Liver (tissue), 9 donors: ENCODE results near the gene ADH4. TPM values are rescaled to one million over a fixed set of nuclear protein-coding genes. Genes with fewer than 3 reads are reported as not detected.

ENCODE experiments used
- DNase-seq: peaks from one replicate; pipeline ENCODE4 v3.0.0-alpha.2; 2017; ENCODE audit warnings: low spot score
- H3K27ac ChIP-seq, 2 donors: one replicate each; pipeline ENCODE4 v1.7.0; 2013; ENCODE audit warnings: inconsistent platforms in 2 of 2, low read length in 2 of 2, control low read depth in 1 of 2, low read depth in 1 of 2, mild to moderate bottlenecking in 1 of 2
- H3K27me3 ChIP-seq, 4 donors: one replicate each; pipeline versions ENCODE4 v1.6.1 to v1.7.0; 2013; ENCODE audit warnings: low read length in 3 of 4, inconsistent platforms in 1 of 4, mild to moderate bottlenecking in 1 of 4, moderate library complexity in 1 of 4; ENCODE audit not compliant: control insufficient read depth in 4 of 4, insufficient read depth in 4 of 4
- H3K36me3 ChIP-seq, 4 donors: one replicate each; pipeline versions ENCODE4 v1.6.1 to v1.7.0; 2013; ENCODE audit warnings: low read length in 3 of 4, mild to moderate bottlenecking in 3 of 4, low read depth in 1 of 4, moderate library complexity in 1 of 4; ENCODE audit not compliant: control insufficient read depth in 4 of 4, insufficient read depth in 3 of 4
- H3K4me1 ChIP-seq, 4 donors: one replicate each; pipeline versions ENCODE4 v1.6.1 to v1.7.0; 2013; ENCODE audit warnings: low read length in 3 of 4, mild to moderate bottlenecking in 3 of 4, moderate library complexity in 1 of 4; ENCODE audit not compliant: control insufficient read depth in 4 of 4, insufficient read depth in 4 of 4
- H3K4me3 ChIP-seq, 3 donors: one replicate each; pipeline versions ENCODE4 v1.6.1 to v1.7.0; 2013; ENCODE audit warnings: low read length in 3 of 3, control low read depth in 1 of 3, low read depth in 1 of 3, mild to moderate bottlenecking in 1 of 3
- H3K9ac ChIP-seq, 2 donors: one replicate each; pipeline ENCODE4 v1.7.0; 2013; ENCODE audit warnings: low read length in 2 of 2, mild to moderate bottlenecking in 2 of 2, moderate library complexity in 2 of 2, control low read depth in 1 of 2, low read depth in 1 of 2
- H3K9me3 ChIP-seq, 4 donors: one replicate each; pipeline versions ENCODE4 v1.6.1 to v1.7.0; 2013; ENCODE audit warnings: low read length in 3 of 4; ENCODE audit not compliant: control insufficient read depth in 4 of 4
- ATF3 ChIP-seq: IDR thresholded peaks from 2 replicates; pipeline ENCODE4 v1.6.1; 2016; ENCODE audit warnings: antibody characterized with exemption
- CTCF ChIP-seq: fragments of 150-350 bp; IDR thresholded peaks from 2 replicates; pipeline ENCODE4 v1.5.1; 2017; ENCODE audit warnings: improper control_type of control experiment, low read depth, low read length; ENCODE audit not compliant: missing input control
- EGR1 ChIP-seq, 2 donors: IDR thresholded peaks; 2 replicates each; pipeline ENCODE4 v1.6.1; 2016 to 2018; ENCODE audit warnings: antibody characterized with exemption in 2 of 2, low read depth in 2 of 2
- FOXA1 ChIP-seq: IDR thresholded peaks from 2 replicates; pipeline ENCODE4 v1.6.1; 2016; ENCODE audit warnings: antibody characterized with exemption
- FOXA2 ChIP-seq: IDR thresholded peaks from 2 replicates; pipeline ENCODE4 v1.6.1; 2016; ENCODE audit warnings: antibody characterized with exemption
- GABPA ChIP-seq, 2 donors: IDR thresholded peaks in 1 of 2; conservative IDR thresholded peaks in 1 of 2; 2 replicates each; pipeline ENCODE4 v1.6.1; 2016; ENCODE audit warnings: antibody characterized with exemption in 2 of 2, mild to moderate bottlenecking in 1 of 2, moderate library complexity in 1 of 2
- HNF4A ChIP-seq, 2 donors: conservative IDR thresholded peaks; 2 replicates each; pipeline ENCODE4 v1.6.1; 2016; ENCODE audit warnings: antibody characterized with exemption in 2 of 2, mild to moderate bottlenecking in 2 of 2
- HNF4G ChIP-seq: IDR thresholded peaks from 2 replicates; pipeline ENCODE4 v1.6.1; 2016; ENCODE audit warnings: antibody characterized with exemption
- JUND ChIP-seq, 2 donors: IDR thresholded peaks; 2 replicates each; pipeline ENCODE4 v1.6.1; 2016; ENCODE audit warnings: antibody characterized with exemption in 2 of 2
- NR2F2 ChIP-seq: IDR thresholded peaks from 2 replicates; pipeline ENCODE4 v1.6.1; 2016; ENCODE audit warnings: antibody characterized with exemption
- RXRA ChIP-seq, 2 donors: IDR thresholded peaks; 2 replicates each; pipeline ENCODE4 v1.6.1; 2017 to 2018; ENCODE audit warnings: antibody characterized with exemption in 2 of 2, mild to moderate bottlenecking in 1 of 2
- SP1 ChIP-seq: IDR thresholded peaks from 2 replicates; pipeline ENCODE4 v1.6.1; 2018; ENCODE audit warnings: antibody characterized with exemption, mild to moderate bottlenecking
- TAF1 ChIP-seq: conservative IDR thresholded peaks from 2 replicates; pipeline ENCODE4 v1.6.1; 2016; ENCODE audit warnings: antibody characterized with exemption, mild to moderate bottlenecking
- YY1 ChIP-seq: IDR thresholded peaks from 2 replicates; pipeline ENCODE4 v1.6.1; 2016; ENCODE audit warnings: antibody characterized with exemption, mild to moderate bottlenecking
- WGBS: extraction: QIAGEN DNeasy Blood & Tissue Kit; methylation state at CpG from one replicate; pipeline ENCODE4 v1.1.7; 2013; 5-methylcytosine and 5-hydroxymethylcytosine counted together
- polyA plus RNA-seq, 2 donors: library from polyadenylated mRNA; stranded (reverse) in 1 of 2; unstranded in 1 of 2; fragments of 200-250 nt in 1 of 2; fragments of >200 nt in 1 of 2; fragmentation: Nextera tagmentation in 1 of 2; extraction: Ambion mirVana in 1 of 2; gene quantifications; one replicate each; pipeline versions ENCODE4 v1.2.1 to v1.2.3, GENCODE V29; 2013 to 2015
- total RNA-seq, 2 donors: library from RNA; depleted of rRNA; stranded (reverse); fragments of >200 nt; gene quantifications; one replicate each; pipeline ENCODE4 v1.2.3, GENCODE V29; 2014
- TF ChIP-seq, protein P1 (sequence below): IDR thresholded peaks from 2 replicates; pipeline ENCODE4 v1.6.1; 2016; ENCODE audit warnings: antibody characterized with exemption, mild to moderate bottlenecking
- TF ChIP-seq, protein P2 (sequence below): IDR thresholded peaks from 2 replicates; pipeline ENCODE4 v1.6.1; 2016; ENCODE audit warnings: antibody characterized with exemption
- TF ChIP-seq, protein P3 (sequence below): IDR thresholded peaks from 2 replicates; pipeline ENCODE4 v1.6.1; 2016; ENCODE audit warnings: antibody characterized with exemption
- donor health status: healthy.
- donor health status: healthy.
- donor health status: healthy.
- donor health status: healthy.
- donor health status: healthy.

ADH4 gene
- total and polyA plus RNA-seq, 4 donors, result 31.1 to 363 (median 146) TPM

DNA sequence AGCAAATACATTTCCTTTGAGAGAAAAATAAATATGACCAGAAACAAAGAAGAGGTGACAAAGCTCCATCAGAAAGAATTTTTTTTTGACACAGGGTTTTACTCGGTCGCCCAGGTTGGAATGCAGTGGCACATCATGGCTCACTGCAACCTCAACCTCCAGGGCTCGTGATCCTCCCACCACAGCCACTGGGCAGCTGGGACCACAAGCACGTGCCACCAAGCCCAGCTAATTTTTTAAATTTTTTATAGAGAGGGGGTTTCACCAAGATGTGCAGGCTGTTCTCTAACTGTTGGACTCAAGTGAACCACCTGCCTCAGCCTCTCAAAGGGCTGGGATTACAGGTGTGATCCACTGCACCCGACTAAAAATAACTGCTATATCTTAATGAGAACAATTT, 65.8 kb downstream of the ADH4 start:
- WGBS, result 94% methylated on average over 5 of the region's 5 CpGs
- DNase-seq, result no peak
- Histone ChIP-seq H3K27me3 (no peaks in the 10 kb centered on the region), H3K9me3 (no peaks in the 10 kb centered on the region), H3K4me3 (no peak overlapping the region), H3K9ac (no peak overlapping the region), H3K27ac (no peak overlapping the region), H3K36me3 (peaks cover 6 to 59% (median 50%) of the 10 kb centered on the region in 4 donors), H3K4me1 (peaks cover 6 to 20% (median 7%) of the 10 kb centered on the region in 4 donors)
- no peak for TF ChIP-seq NR2F2
- TF ChIP-seq HNF4G, result no peak
- TF ChIP-seq CTCF, result no peak

DNA sequence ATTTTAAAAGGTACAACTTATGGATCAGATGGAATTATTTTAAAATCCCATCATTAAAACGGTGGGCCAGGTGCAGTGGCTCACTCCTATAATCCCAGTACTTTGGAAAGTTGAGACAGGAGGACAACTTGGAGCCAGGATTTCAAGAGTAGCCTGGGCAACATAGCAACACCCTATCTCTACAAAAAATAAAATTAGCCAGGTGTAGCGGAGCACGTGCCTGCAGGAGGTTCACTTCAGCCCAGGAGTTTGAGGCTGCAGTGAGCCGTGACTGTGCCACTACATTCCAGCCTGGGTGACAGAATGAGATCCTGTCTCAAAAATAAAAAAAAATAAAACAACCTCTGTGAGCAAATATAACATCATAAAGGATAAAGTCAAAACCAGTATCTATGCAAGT, 66.9 kb downstream of the ADH4 start:
- no peak for DNase-seq
- H3K9me3 ChIP-seq, result no peaks in the 10 kb centered on the region
- no peak for TF ChIP-seq HNF4G
- no peak for TF ChIP-seq NR2F2
- TF ChIP-seq TAF1, result no peak
- TF ChIP-seq HNF4A (conservative IDR thresholded peaks at IDR 0.05), result no peak
- TF ChIP-seq FOXA1, result no peak
- no peak for TF ChIP-seq SP1
- no peak for TF ChIP-seq RXRA (IDR thresholded peaks at IDR 0.05)
- no peak for TF ChIP-seq JUND (IDR thresholded peaks at IDR 0.05)
- no peak for TF ChIP-seq CTCF
- TF ChIP-seq, protein P1, sequence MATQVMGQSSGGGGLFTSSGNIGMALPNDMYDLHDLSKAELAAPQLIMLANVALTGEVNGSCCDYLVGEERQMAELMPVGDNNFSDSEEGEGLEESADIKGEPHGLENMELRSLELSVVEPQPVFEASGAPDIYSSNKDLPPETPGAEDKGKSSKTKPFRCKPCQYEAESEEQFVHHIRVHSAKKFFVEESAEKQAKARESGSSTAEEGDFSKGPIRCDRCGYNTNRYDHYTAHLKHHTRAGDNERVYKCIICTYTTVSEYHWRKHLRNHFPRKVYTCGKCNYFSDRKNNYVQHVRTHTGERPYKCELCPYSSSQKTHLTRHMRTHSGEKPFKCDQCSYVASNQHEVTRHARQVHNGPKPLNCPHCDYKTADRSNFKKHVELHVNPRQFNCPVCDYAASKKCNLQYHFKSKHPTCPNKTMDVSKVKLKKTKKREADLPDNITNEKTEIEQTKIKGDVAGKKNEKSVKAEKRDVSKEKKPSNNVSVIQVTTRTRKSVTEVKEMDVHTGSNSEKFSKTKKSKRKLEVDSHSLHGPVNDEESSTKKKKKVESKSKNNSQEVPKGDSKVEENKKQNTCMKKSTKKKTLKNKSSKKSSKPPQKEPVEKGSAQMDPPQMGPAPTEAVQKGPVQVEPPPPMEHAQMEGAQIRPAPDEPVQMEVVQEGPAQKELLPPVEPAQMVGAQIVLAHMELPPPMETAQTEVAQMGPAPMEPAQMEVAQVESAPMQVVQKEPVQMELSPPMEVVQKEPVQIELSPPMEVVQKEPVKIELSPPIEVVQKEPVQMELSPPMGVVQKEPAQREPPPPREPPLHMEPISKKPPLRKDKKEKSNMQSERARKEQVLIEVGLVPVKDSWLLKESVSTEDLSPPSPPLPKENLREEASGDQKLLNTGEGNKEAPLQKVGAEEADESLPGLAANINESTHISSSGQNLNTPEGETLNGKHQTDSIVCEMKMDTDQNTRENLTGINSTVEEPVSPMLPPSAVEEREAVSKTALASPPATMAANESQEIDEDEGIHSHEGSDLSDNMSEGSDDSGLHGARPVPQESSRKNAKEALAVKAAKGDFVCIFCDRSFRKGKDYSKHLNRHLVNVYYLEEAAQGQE, result no peak
- TF ChIP-seq GABPA (IDR thresholded peaks at IDR 0.05 in 1 of 2, conservative IDR thresholded peaks at IDR 0.05 in 1 of 2), result no peak
- TF ChIP-seq EGR1 (IDR thresholded peaks at IDR 0.05; ENCODE audit: low read depth in 2 of 2), result no peak
- no peak for TF ChIP-seq ATF3
- TF ChIP-seq YY1, result no peak
- TF ChIP-seq, protein P2, sequence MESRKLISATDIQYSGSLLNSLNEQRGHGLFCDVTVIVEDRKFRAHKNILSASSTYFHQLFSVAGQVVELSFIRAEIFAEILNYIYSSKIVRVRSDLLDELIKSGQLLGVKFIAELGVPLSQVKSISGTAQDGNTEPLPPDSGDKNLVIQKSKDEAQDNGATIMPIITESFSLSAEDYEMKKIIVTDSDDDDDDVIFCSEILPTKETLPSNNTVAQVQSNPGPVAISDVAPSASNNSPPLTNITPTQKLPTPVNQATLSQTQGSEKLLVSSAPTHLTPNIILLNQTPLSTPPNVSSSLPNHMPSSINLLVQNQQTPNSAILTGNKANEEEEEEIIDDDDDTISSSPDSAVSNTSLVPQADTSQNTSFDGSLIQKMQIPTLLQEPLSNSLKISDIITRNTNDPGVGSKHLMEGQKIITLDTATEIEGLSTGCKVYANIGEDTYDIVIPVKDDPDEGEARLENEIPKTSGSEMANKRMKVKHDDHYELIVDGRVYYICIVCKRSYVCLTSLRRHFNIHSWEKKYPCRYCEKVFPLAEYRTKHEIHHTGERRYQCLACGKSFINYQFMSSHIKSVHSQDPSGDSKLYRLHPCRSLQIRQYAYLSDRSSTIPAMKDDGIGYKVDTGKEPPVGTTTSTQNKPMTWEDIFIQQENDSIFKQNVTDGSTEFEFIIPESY, result no peak
- no peak for TF ChIP-seq FOXA2
- TF ChIP-seq, protein P3, sequence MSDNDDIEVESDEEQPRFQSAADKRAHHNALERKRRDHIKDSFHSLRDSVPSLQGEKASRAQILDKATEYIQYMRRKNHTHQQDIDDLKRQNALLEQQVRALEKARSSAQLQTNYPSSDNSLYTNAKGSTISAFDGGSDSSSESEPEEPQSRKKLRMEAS, result no peak
- H3K27me3 ChIP-seq, result no peaks in the 10 kb centered on the region
- H3K4me3 ChIP-seq, result no peak overlapping the region
- WGBS, result 94% methylated on average over 4 of the region's 4 CpGs
- peaks cover 3 to 14% (median 7%) of the 10 kb centered on the region in 4 donors for H3K4me1 ChIP-seq
- H3K9ac ChIP-seq, result no peak overlapping the region
- no peak overlapping the region for H3K27ac ChIP-seq
- peaks cover 7 to 59% (median 51%) of the 10 kb centered on the region in 4 donors for H3K36me3 ChIP-seq
